Activated naive CD4-positive, alpha-beta T cell treated with anti-CD3 and anti-CD28 coated beads for 36 hours (primary cell): ENCODE data around the gene FLT3LG. TPM values are rescaled to one million over a fixed set of nuclear protein-coding genes. Genes with fewer than 3 reads are reported as not detected.
"Not testable (repeated sequence)": the region's sequence is repeated elsewhere in the genome, so short reads cannot be mapped to it uniquely, and the experiment has no call there.

Source experiments
- CTCF ChIA-PET: fragments of 350-600 bp; sonication (Branson Sonifier 250); formaldehyde crosslinking; loops from one replicate; lab custom pipeline; 2021; ENCODE audit warnings: antibody characterized with exemption; lab: Charles Lee
- DNase-seq: peaks from one replicate; pipeline ENCODE4 v3.0.0-alpha.2; 2020
- H3K27ac Mint-ChIP-seq: one replicate; pipeline ENCODE4 v1.8.0; 2021; ENCODE audit warnings: mild to moderate bottlenecking, mixed read lengths
- H3K27me3 Mint-ChIP-seq: one replicate; pipeline ENCODE4 v1.8.0; 2021; ENCODE audit warnings: low read depth, mixed read lengths
- H3K36me3 Mint-ChIP-seq: one replicate; pipeline ENCODE4 v1.8.0; 2021; ENCODE audit warnings: low read depth, mixed read lengths
- H3K4me1 Mint-ChIP-seq: one replicate; pipeline ENCODE4 v1.8.0; 2021; ENCODE audit warnings: low read depth, mixed read lengths
- H3K4me3 Mint-ChIP-seq: one replicate; pipeline ENCODE4 v1.8.0; 2021; ENCODE audit warnings: mild to moderate bottlenecking, moderate library complexity, mixed read lengths
- H3K9me3 Mint-ChIP-seq: one replicate; pipeline ENCODE4 v1.8.0; 2021; ENCODE audit warnings: mixed read lengths
- intact Hi-C: fragments of 100-400 bp; cut with micrococcal nuclease; formaldehyde crosslinking; loops from one replicate; pipeline ENCODE4 v1.15.1; 2023
- total RNA-seq, 2 experiments: library from RNA; stranded (reverse); gene quantifications; one replicate each; pipeline ENCODE4 v1.2.3, GENCODE V29; 2021

Gene FLT3LG
- total RNA-seq, 2 experiments from 2014 or later: 23.9 to 28.4 TPM

DNA sequence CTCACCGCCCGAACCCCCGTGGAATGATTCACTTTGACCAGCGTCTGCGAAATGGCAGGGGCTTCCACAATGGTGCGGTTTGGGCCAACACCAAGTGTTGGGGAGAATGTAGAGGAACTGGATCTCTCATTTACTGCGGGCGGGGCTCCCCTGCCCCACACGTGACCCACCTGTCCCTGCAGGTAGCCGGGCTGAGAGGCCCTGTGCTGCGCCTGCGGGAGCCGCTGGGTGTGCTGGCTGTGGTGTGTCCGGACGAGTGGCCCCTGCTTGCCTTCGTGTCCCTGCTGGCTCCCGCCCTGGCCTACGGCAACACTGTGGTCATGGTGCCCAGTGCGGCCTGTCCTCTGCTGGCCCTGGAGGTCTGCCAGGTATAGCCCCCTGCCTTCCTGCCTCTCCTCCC lies 5.8 kb upstream of the FLT3LG start:
- intact Hi-C loops: no loop called here
- H3K4me3 Mint-ChIP-seq: no peak overlapping the region
- no peak for DNase-seq
- peaks cover 42% of the 10 kb centered on the region for H3K4me1 Mint-ChIP-seq
- peaks cover 7% of the 10 kb centered on the region for H3K36me3 Mint-ChIP-seq
- H3K27ac Mint-ChIP-seq: no peak overlapping the region
- no peaks in the 10 kb centered on the region for H3K9me3 Mint-ChIP-seq
- no peaks in the 10 kb centered on the region for H3K27me3 Mint-ChIP-seq
- CTCF ChIA-PET: interaction anchor here (0.6 to 0.7 kb wide), 2 partner anchors 55 to 92 kb away, joined by 3 read pairs; no protein-coding TSS in a partner anchor

GRCh38 chr19:49468746-49469447 lies 5.1 kb upstream of the FLT3LG start:
- Mint-ChIP-seq H3K4me1 (peaks cover 48% of the 10 kb centered on the region), H3K4me3 (peak overlapping the region; percentile 43), H3K36me3 (peaks cover 7% of the 10 kb centered on the region), H3K27ac (peak overlapping the region; percentile 96), H3K9me3 (no peaks in the 10 kb centered on the region), H3K27me3 (no peaks in the 10 kb centered on the region)
- peak; percentile 90 for DNase-seq
- intact Hi-C loops: loop anchor here (1.0 kb wide), 1 partner anchor 243 kb away; no protein-coding TSS in a partner anchor
- CTCF ChIA-PET: interaction anchor here (0.6 to 2.7 kb wide), 5 partner anchors 10 to 167 kb away, joined by 3 to 18 read pairs (median 5); no protein-coding TSS in a partner anchor

DNA sequence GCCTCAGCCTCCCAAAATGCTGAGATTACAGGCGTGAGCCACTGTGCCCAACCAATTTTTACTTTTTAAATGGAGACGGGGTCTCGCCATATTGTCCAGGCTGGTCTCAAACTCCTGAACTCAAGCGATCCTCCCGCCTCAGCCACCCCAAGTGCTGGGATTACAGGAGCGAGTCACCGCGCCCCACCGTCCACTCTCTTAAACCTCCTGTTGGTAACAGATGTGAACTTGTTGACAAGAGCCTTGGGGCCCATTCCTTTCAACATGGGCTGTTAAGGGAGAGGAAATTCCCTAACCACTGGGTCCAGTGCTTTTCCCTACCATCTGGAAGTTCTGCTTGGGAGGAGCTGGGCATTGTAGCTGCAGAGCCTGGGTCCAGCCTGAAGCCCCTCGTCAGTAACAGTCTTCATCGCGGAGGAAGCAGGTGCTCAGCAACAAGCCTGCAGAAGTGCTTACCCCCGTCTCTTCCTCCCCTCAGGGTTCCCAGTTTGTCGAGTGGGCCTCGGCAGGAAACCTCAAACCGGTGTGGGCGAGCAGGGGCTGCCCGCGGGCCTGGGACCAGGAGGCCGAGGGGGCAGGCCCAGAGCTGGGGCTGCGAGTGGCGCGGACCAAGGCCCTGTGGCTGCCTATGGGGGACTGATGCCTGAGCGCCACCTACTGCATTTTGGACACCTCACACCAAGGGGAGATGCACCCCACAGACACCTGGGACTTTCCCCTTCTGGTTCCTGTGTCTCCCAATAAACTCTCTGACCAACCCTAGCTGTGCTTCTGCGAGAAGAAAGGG lies 4.0 kb upstream of the FLT3LG start:
- no peaks in the 10 kb centered on the region for H3K9me3 Mint-ChIP-seq
- DNase-seq: peak; percentile 90
- H3K4me1 Mint-ChIP-seq: peaks cover 51% of the 10 kb centered on the region
- peak overlapping the region; percentile 84 for H3K27ac Mint-ChIP-seq
- H3K4me3 Mint-ChIP-seq: peak overlapping the region; percentile 29
- intact Hi-C loops: loop anchor here (1.0 to 2.0 kb wide), 6 partner anchors 17 to 244 kb away; partner anchors contain the start of genes ALDH16A1 and KASH5
- H3K27me3 Mint-ChIP-seq: no peaks in the 10 kb centered on the region
- peaks cover 7% of the 10 kb centered on the region for H3K36me3 Mint-ChIP-seq
- CTCF ChIA-PET: interaction anchor here (0.8 to 2.7 kb wide), 16 partner anchors 9 to 356 kb away, joined by 3 to 18 read pairs (median 4); partner anchors contain the start of genes ALDH16A1, LIN7B, PIH1D1 and PTH2

DNA sequence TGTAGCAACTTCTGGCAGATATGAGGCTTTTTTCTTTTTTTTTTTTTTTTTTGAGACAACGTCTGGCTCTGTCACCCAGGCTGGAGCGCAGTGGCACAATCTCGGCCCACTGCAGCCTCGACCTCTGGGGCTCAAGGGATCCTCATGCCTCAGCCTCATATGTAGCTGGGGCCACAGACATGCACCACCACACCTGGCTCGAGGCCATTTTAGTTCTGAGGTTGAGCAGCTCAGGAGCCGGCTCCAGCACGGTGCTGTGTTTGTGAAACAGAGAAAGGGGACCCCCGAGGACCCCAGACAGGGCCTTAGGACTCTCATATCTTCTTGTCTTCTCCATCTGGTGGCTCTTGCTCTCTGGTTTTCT lies 3.4 kb upstream of the FLT3LG start:
- H3K9me3 Mint-ChIP-seq: no peaks in the 10 kb centered on the region
- H3K4me3 Mint-ChIP-seq: peak overlapping the region; percentile 29
- peak overlapping the region; percentile 84 for H3K27ac Mint-ChIP-seq
- intact Hi-C loops: loop anchor here (1.0 to 2.0 kb wide), 5 partner anchors 17 to 204 kb away; partner anchors contain the start of genes ALDH16A1 and KASH5
- CTCF ChIA-PET: interaction anchor here (0.7 to 2.7 kb wide), 16 partner anchors 8 to 357 kb away, joined by 3 to 18 read pairs (median 4); partner anchors contain the start of genes ALDH16A1, LIN7B, PIH1D1 and PTH2
- H3K36me3 Mint-ChIP-seq: peaks cover 7% of the 10 kb centered on the region
- H3K4me1 Mint-ChIP-seq: peaks cover 52% of the 10 kb centered on the region
- no peaks in the 10 kb centered on the region for H3K27me3 Mint-ChIP-seq
- DNase-seq: no peak

DNA sequence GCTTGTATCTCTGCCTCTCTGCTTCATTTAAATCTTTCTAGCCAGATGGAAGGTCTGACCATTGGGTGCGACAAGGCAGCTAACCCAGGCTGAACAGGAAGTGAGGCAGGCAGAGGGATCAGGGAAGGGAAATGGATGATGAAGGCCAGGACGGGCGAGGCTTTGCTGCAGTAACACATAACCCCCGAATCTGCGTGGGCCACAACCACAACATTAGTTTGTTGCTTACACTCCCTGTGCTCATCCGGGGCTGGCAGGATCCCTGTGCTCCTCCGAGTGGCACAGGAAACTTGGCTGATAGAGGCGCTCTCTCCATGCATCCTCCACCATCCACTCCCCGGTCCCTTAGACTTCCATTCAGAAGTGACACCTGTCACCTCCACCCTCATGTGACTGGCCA lies 1.1 kb upstream of the FLT3LG start:
- Mint-ChIP-seq H3K27me3 (no peaks in the 10 kb centered on the region), H3K4me3 (peak overlapping the region; percentile 88), H3K36me3 (peaks cover 12% of the 10 kb centered on the region), H3K9me3 (no peaks in the 10 kb centered on the region), H3K4me1 (peaks cover 69% of the 10 kb centered on the region), H3K27ac (peak overlapping the region; percentile 95)
- CTCF ChIA-PET: interaction anchor here (0.5 to 2.2 kb wide), 22 partner anchors 12 to 207 kb away, joined by 3 to 13 read pairs (median 4); partner anchors contain the start of genes ALDH16A1, PIH1D1 and PRRG2
- intact Hi-C loops: loop anchor here (1.0 kb wide), 1 partner anchor 247 kb away; no protein-coding TSS in a partner anchor
- peak; percentile 37 for DNase-seq

GRCh38 chr19:49473501-49473867 lies 531 bp upstream of the FLT3LG start:
- Mint-ChIP-seq H3K4me1 (peaks cover 68% of the 10 kb centered on the region), H3K27ac (peak overlapping the region; percentile 95), H3K36me3 (peaks cover 12% of the 10 kb centered on the region), H3K4me3 (peak overlapping the region; percentile 88)
- CTCF ChIA-PET: interaction anchor here (0.6 to 2.2 kb wide), 23 partner anchors 14 to 502 kb away, joined by 3 to 13 read pairs (median 4); partner anchors contain the start of genes ALDH16A1, CD37, PIH1D1 and PRRG2
- H3K27me3 Mint-ChIP-seq, H3K9me3 Mint-ChIP-seq, DNase-seq: not testable (repeated sequence)
- intact Hi-C loops: loop anchor here (1.0 kb wide), 1 partner anchor 247 kb away; no protein-coding TSS in a partner anchor

DNA sequence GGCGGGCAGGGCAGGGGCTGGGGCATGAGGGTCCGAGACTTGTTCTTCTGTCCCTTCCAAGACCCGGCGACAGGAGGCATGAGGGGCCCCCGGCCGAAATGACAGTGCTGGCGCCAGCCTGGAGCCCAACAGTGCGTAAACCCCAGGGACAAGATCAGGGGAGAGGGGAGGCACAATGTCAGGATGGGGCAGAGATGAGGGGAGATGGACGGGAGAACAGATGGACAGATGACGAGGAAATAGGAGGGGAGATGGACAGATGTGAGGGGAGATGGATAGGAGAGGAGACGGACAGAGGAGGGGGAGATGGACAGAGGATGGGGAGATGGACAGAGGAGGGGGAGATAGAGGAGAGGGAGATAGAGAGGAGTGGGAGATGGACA lies 518 bp downstream of the FLT3LG start:
- Mint-ChIP-seq H3K27ac (peak overlapping the region; percentile 95), H3K4me3 (peak overlapping the region; percentile 88), H3K9me3 (no peaks in the 10 kb centered on the region), H3K36me3 (peaks cover 9% of the 10 kb centered on the region), H3K27me3 (no peaks in the 10 kb centered on the region), H3K4me1 (peaks cover 61% of the 10 kb centered on the region)
- intact Hi-C loops: loop anchor here (1.0 to 2.0 kb wide), 5 partner anchors 31 to 204 kb away; partner anchors contain the start of gene CD37
- CTCF ChIA-PET: interaction anchor here (0.6 kb wide), 2 partner anchors 72 to 153 kb away, joined by 4 read pairs; no protein-coding TSS in a partner anchor
- DNase-seq: no peak

- intact Hi-C loops: loop anchor here (2.0 kb wide), 1 partner anchor 141 kb away; the partner anchor contains the start of gene CD37
- no peaks in the 10 kb centered on the region for H3K27me3 Mint-ChIP-seq
- peak overlapping the region; percentile 95 for H3K27ac Mint-ChIP-seq
- H3K36me3 Mint-ChIP-seq: peaks cover 9% of the 10 kb centered on the region
- peaks cover 59% of the 10 kb centered on the region for H3K4me1 Mint-ChIP-seq
- H3K4me3 Mint-ChIP-seq: peak overlapping the region; percentile 88
- peak; percentile 52 for DNase-seq
- CTCF ChIA-PET: interaction anchor here (0.6 to 2.7 kb wide), 12 partner anchors 10 to 203 kb away, joined by 3 to 17 read pairs (median 4); partner anchors contain the start of genes KASH5, PIH1D1 and RPL13A
- H3K9me3 Mint-ChIP-seq: no peaks in the 10 kb centered on the region
These were observed 1.3 kb downstream of the FLT3LG start for GRCh38 chr19:49475191-49475917.

DNA sequence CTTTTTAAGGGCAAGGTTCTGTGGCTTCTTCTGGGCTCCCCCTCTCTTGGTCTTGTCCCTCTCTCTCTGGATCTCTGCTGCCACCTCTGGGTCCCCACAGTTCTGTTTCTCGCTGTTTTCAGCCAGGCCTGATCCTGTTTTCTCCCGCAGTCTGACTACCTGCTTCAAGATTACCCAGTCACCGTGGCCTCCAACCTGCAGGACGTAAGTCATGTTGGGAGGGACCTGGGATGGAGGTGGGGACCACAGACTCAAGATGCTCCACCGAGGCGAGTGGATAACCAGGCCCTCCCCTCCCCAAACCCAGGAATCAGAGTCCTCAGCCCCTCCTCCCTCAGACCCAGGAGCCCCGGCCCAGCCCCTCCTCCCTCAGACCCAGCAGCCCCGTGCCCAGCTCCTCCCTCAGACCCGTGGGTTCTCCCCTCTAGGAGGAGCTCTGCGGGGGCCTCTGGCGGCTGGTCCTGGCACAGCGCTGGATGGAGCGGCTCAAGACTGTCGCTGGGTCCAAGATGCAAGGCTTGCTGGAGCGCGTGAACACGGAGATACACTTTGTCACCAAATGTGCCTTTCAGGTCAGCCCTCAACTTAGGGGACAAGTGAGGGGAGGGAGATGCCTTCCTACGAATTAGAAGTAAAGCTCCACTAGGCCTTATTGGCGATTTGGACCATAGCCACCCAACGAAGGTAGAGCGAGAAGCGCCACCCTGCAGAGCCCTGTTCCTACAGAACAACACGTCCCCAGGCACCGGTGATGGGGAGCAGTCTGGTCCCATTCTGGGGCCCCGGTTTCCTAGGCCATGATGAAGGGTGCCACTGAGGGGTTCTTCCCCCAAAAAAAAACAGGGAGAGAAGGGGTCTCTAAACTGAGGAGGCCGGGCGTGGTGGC lies 2.2 kb downstream of the FLT3LG start:
- Mint-ChIP-seq H3K4me3 (peak overlapping the region; percentile 88), H3K9me3 (no peaks in the 10 kb centered on the region), H3K27me3 (no peaks in the 10 kb centered on the region), H3K4me1 (peaks cover 54% of the 10 kb centered on the region), H3K36me3 (peaks cover 9% of the 10 kb centered on the region), H3K27ac (peak overlapping the region; percentile 95)
- intact Hi-C loops: loop anchor here (1.0 to 2.0 kb wide), 4 partner anchors 11 to 141 kb away; partner anchors contain the start of genes CD37, RPL13A and RPS11
- CTCF ChIA-PET: interaction anchor here (0.6 to 2.7 kb wide), 17 partner anchors 8 to 210 kb away, joined by 3 to 17 read pairs (median 4); partner anchors contain the start of genes KASH5, PIH1D1 and RPL13A
- peak; percentile 91 for DNase-seq

- DNase-seq: no peak
- intact Hi-C loops: no loop called here
- CTCF ChIA-PET: interaction anchor here (1.0 kb wide), 1 partner anchor 35 kb away, joined by 3 read pairs; no protein-coding TSS in a partner anchor
- Mint-ChIP-seq H3K4me1 (peaks cover 37% of the 10 kb centered on the region), H3K27me3 (no peaks in the 10 kb centered on the region), H3K9me3 (no peaks in the 10 kb centered on the region), H3K4me3 (no peak overlapping the region), H3K27ac (no peak overlapping the region), H3K36me3 (peaks cover 9% of the 10 kb centered on the region)
These were observed 6.1 kb downstream of the FLT3LG start for GRCh38 chr19:49479975-49480628.
